A673 (cell line): ENCODE data around the gene CLCNKB.
A peak's percentile ranks its signal among the peaks of the same experiment; 100 is the strongest.

ENCODE experiments used
- EZH2 ChIP-seq: fragments of 200-600 bp; sonication (generic); IDR thresholded peaks from 2 replicates; pipeline ENCODE4 v1.6.1; 2017; ENCODE audit warnings: borderline replicate concordance, low read depth, mild to moderate bottlenecking, mixed read lengths, antibody characterized with exemption, low read length; ENCODE audit not compliant: poor library complexity, severe bottlenecking
- TF ChIP-seq, protein P1 (sequence below): fragments of 300-800, 200-600 bp; sonication (generic); conservative IDR thresholded peaks from 2 replicates; pipeline ENCODE4 v1.5.1; 2017; ENCODE audit warnings: low read depth, mild to moderate bottlenecking, antibody characterized with exemption, low read length, moderate library complexity, mixed read lengths

DNA sequence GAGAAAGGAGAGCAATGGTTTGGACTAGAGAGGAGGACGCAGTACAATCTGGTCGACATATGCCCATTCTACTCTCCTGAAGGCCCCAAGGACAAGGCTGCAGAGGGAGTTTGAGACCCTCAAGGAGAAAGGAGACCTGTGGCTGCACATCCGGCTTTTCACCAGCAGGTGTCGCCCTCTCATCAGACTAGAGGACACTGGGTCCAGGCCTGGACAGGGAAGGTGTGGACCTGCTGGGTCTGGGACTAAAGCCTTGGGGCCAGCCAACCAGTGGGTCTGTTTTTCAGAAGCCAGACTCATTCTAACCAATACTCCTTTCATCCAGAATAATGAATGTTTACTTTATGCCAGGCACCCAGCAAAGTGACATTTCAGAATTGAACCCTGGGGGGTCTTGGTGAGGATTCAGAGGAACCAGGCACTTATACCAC lies 34.5 kb upstream of the CLCNKB start:
- TF ChIP-seq, protein P1, sequence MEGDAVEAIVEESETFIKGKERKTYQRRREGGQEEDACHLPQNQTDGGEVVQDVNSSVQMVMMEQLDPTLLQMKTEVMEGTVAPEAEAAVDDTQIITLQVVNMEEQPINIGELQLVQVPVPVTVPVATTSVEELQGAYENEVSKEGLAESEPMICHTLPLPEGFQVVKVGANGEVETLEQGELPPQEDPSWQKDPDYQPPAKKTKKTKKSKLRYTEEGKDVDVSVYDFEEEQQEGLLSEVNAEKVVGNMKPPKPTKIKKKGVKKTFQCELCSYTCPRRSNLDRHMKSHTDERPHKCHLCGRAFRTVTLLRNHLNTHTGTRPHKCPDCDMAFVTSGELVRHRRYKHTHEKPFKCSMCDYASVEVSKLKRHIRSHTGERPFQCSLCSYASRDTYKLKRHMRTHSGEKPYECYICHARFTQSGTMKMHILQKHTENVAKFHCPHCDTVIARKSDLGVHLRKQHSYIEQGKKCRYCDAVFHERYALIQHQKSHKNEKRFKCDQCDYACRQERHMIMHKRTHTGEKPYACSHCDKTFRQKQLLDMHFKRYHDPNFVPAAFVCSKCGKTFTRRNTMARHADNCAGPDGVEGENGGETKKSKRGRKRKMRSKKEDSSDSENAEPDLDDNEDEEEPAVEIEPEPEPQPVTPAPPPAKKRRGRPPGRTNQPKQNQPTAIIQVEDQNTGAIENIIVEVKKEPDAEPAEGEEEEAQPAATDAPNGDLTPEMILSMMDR, result peak; percentile 98
- no peak for TF ChIP-seq EZH2
